ENCODE measurements around the gene IFITM10. TPM values are rescaled to one million over a fixed set of nuclear protein-coding genes. Genes with fewer than 3 reads are reported as not detected.

The IFITM10 gene
- total and polyA plus RNA-seq, 9 of the 15 experiments (the other 6 are each of a cell fraction or from before 2014, with no cell fraction given) = 0.08 to 0.13 (median 0.09) TPM; not detected in 6

GRCh38 chr11:1782831-1783724 is 32.7 kb upstream of the IFITM10 start (continued):
- no peak for TF ChIP-seq MBD1 (CRISPR knock-in tag; IDR thresholded peaks at IDR 0.05)
- TF ChIP-seq PHB (CRISPR knock-in tag; IDR thresholded peaks at IDR 0.05) = no peak
- TF ChIP-seq NR2C1 (IDR thresholded peaks at IDR 0.05) = no peak
- peak; percentile 62 for TF ChIP-seq NR2C1 (tag; IDR thresholded peaks at IDR 0.05)
- peak in 1 of 2 experiments; percentile 19 for TF ChIP-seq E2F6 (IDR thresholded peaks at IDR 0.05; ENCODE audit: borderline replicate concordance in 1 of 2, extremely low read depth in 1 of 2, insufficient read depth in 1 of 2, insufficient read length in 1 of 2, low read depth in 1 of 2, low read length in 1 of 2, poor library complexity in 1 of 2, severe bottlenecking in 1 of 2)
- TF ChIP-seq ZNF609 (CRISPR knock-in tag; IDR thresholded peaks at IDR 0.05; ENCODE audit: borderline replicate concordance) = peak; percentile 100
- peak; percentile 46; the same call in 1 of the 2 replicates for TF ChIP-seq TEAD4 (IDR thresholded peaks at IDR 0.05; ENCODE audit: low read length)
- TF ChIP-seq TEAD4 (CRISPR knock-in tag; IDR thresholded peaks at IDR 0.05; ENCODE audit: borderline replicate concordance) = no peak
- 0 out of 2 replicates have a peak, but pooled peaks have one; percentile 42 for TF ChIP-seq CTBP1 (IDR thresholded peaks at IDR 0.05; ENCODE audit: borderline replicate concordance)
- no peak for TF ChIP-seq ZSCAN29 (IDR thresholded peaks at IDR 0.05)
- peak; percentile 34; the same call in 1 of the 2 replicates for TF ChIP-seq SMARCE1 (IDR thresholded peaks at IDR 0.05)

Measured in K562 (cell line).